Stomach smooth muscle (tissue), 2 donors: ENCODE measurements around the gene ZDHHC13.

Source experiments
- H3K27ac ChIP-seq: one replicate; pipeline ENCODE4 v1.7.0; 2013; ENCODE audit warnings: mild to moderate bottlenecking, low read length, inconsistent platforms
- H3K27me3 ChIP-seq, 2 donors: one replicate each; pipeline ENCODE4 v1.7.0; 2013; ENCODE audit warnings: low read length in 2 of 2; ENCODE audit not compliant: insufficient read depth in 2 of 2, control insufficient read depth in 1 of 2
- H3K36me3 ChIP-seq, 2 donors: one replicate each; pipeline ENCODE4 v1.7.0; 2013; ENCODE audit warnings: low read length in 2 of 2; ENCODE audit not compliant: control insufficient read depth in 2 of 2, insufficient read depth in 2 of 2
- H3K4me1 ChIP-seq: one replicate; pipeline ENCODE4 v1.7.0; 2013; ENCODE audit warnings: low read length; ENCODE audit not compliant: control insufficient read depth, insufficient read depth
- H3K4me3 ChIP-seq, 2 donors: one replicate each; pipeline ENCODE4 v1.7.0; 2013; ENCODE audit warnings: low read length in 2 of 2
- H3K9ac ChIP-seq, 2 donors: one replicate each; pipeline ENCODE4 v1.7.0; 2013; ENCODE audit warnings: low read length in 2 of 2, mild to moderate bottlenecking in 1 of 2
- H3K9me3 ChIP-seq, 2 donors: one replicate each; pipeline ENCODE4 v1.7.0; 2013; ENCODE audit warnings: low read length in 2 of 2; ENCODE audit not compliant: control insufficient read depth in 2 of 2
- donor health status: healthy.
- donor health status: Pancreatic carcinoma.

Gene ZDHHC13

DNA sequence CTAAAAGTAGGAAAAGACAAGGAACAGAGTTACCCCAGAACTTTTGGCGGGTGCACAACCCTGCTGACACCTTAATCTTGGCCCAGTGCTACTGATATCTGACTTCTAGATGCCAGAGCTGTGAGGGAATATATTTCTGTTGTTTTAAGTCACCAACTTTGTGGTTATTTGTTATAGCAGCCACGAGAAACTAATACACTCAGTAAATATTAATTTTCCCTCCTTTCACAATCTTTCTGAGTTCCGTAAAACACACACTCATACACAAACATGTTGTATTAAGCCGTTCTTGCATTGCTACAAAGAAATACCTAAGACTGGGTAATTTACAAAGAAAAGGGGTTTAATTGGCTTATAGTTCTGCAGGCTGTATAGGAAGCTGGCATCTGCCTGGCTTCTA, 16.1 kb upstream of the ZDHHC13 start:
- H3K9me3 ChIP-seq, result peaks cover 0 to 3% of the 10 kb centered on the region in 2 donors
- H3K36me3 ChIP-seq, result no peaks in the 10 kb centered on the region
- H3K27ac ChIP-seq, result no peak overlapping the region
- peaks cover 0 to 7% of the 10 kb centered on the region in 2 donors for H3K27me3 ChIP-seq
- no peak overlapping the region for H3K9ac ChIP-seq
- no peaks in the 10 kb centered on the region for H3K4me1 ChIP-seq
- no peak overlapping the region for H3K4me3 ChIP-seq

DNA sequence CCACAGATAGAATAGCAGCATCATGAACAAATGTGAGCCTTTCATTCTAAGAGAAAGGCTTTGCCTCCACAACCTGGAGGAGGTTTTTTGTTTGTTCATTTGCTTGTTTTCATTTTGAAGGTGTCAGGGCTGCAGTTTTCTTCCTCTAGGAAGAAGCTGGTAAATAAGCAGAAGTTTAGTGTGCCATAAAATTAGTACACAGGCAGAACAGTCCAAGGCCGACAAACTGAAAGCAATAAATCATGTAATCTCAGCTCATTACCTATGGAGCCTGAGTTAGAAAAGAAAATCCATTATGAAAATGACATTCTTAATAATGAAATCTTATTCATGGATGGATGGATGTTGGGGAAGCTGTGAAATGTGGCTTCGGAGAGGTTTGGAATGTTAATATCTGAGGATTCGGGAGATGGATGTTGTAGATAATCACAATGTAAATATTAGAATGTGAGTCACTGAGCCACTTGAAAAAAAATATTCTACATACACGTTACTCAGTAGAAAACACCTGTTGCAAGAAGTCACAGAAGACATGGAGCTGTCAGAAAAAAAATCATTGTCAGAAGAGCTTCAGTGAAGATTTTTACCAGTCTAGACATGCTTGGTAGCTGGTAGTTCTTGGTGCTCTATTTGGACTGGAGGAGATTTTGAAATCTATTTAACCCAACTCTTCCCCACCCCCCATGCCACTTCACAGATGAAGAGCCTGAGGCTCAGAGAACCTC, 15.0 kb upstream of the ZDHHC13 start:
- Histone ChIP-seq H3K9ac (no peak overlapping the region), H3K4me3 (no peak overlapping the region), H3K27me3 (peaks cover 0 to 7% of the 10 kb centered on the region in 2 donors), H3K36me3 (no peaks in the 10 kb centered on the region), H3K4me1 (no peaks in the 10 kb centered on the region), H3K27ac (no peak overlapping the region), H3K9me3 (peaks cover 0 to 3% of the 10 kb centered on the region in 2 donors)

DNA sequence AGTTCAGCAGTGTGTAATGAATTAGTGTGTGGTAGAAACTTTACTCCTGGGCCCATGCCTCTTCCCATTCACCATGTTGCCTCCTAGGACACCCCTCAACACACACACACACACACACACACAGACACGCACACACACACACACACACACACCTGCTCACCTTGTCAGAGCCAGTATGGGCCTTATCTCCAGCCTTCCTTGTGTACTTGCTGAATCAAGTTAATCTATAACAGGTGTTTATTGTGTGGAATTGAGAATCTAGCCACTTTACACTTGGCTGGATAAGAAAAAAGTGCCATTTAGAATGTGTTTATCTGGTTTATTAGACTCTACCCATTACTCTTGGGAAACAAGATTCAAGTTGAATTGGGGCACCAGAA, 14.5 kb upstream of the ZDHHC13 start:
- H3K4me3 ChIP-seq, result no peak overlapping the region
- peaks cover 0 to 5% of the 10 kb centered on the region in 2 donors for H3K27me3 ChIP-seq
- no peaks in the 10 kb centered on the region for H3K4me1 ChIP-seq
- peaks cover 0 to 3% of the 10 kb centered on the region in 2 donors for H3K9me3 ChIP-seq
- H3K9ac ChIP-seq, result no peak overlapping the region
- no peak overlapping the region for H3K27ac ChIP-seq
- H3K36me3 ChIP-seq, result no peaks in the 10 kb centered on the region

DNA sequence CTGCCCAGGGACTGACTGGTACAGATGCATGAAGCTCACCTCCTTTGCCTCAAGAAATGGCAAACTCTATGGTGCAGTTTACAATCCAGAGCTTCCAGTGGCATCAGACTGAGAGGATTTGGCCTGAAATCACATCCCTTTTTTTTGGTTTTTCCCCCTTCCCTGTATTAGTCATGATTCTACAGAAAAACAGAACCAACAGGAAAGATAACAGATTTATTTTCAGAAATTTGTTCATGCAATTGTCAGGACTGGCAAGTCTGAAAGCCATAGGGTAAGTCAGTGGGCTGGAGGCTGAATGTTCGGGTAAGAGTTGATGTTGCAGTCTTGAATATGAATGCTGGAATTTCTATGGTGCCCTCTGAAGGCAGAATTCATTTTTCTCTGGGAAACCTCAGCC, 12.0 kb upstream of the ZDHHC13 start:
- H3K27ac ChIP-seq, result no peak overlapping the region
- H3K27me3 ChIP-seq, result peaks cover 0 to 3% of the 10 kb centered on the region in 2 donors
- H3K9ac ChIP-seq, result no peak overlapping the region
- H3K4me3 ChIP-seq, result no peak overlapping the region
- H3K9me3 ChIP-seq, result peaks cover 0 to 3% of the 10 kb centered on the region in 2 donors
- H3K36me3 ChIP-seq, result no peaks in the 10 kb centered on the region
- H3K4me1 ChIP-seq, result no peaks in the 10 kb centered on the region

DNA sequence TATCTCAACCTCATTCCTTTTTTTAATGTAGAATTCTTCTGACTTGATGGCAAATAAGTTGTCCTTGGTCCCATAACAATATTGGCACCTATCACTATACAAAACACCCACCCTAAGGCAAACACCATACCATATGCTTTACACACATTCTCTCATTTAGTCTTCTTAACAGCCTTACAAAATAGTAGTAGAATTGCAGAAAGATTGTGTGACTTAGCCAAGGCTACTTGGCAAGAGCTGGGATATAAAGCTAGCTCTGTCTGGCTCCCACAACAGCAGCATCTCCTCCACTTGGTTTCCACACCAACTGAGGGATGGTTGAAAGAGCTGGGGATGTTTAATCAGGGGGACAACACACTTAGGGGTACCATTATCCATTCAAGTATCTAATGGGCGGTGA, 9.8 kb upstream of the ZDHHC13 start:
- H3K9me3 ChIP-seq, result no peaks in the 10 kb centered on the region
- no peaks in the 10 kb centered on the region for H3K36me3 ChIP-seq

DNA sequence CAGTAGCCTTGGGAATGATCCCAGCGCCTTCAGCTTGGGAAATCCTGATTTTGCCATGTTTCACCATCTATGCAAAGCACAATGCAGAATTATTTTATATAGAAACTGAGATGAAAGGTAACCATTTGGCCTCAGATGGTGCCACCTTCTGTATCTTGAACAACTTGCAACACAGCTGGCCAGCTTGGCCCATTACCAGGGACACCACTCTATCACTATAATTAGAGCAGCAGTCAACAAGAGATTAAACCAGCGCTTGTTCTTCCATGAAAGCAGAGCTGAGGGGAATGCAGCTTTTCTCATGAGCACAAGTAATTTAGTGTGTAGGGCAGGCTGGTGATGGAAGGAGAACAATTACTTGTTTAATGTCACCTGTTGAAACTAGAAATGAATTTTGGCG, 6.7 kb upstream of the ZDHHC13 start:
- H3K27ac ChIP-seq, result no peak overlapping the region
- no peaks in the 10 kb centered on the region for H3K4me1 ChIP-seq
- no peak overlapping the region for H3K4me3 ChIP-seq
- peaks cover 0 to 2% of the 10 kb centered on the region in 2 donors for H3K27me3 ChIP-seq
- no peak overlapping the region for H3K9ac ChIP-seq
- H3K9me3 ChIP-seq, result no peaks in the 10 kb centered on the region
- H3K36me3 ChIP-seq, result no peaks in the 10 kb centered on the region

More for the DNA sequence above, 9.8 kb upstream of the ZDHHC13 start:
- Histone ChIP-seq H3K4me1 (no peaks in the 10 kb centered on the region), H3K4me3 (no peak overlapping the region), H3K27me3 (peaks cover 0 to 3% of the 10 kb centered on the region in 2 donors), H3K27ac (no peak overlapping the region), H3K9ac (no peak overlapping the region)

DNA sequence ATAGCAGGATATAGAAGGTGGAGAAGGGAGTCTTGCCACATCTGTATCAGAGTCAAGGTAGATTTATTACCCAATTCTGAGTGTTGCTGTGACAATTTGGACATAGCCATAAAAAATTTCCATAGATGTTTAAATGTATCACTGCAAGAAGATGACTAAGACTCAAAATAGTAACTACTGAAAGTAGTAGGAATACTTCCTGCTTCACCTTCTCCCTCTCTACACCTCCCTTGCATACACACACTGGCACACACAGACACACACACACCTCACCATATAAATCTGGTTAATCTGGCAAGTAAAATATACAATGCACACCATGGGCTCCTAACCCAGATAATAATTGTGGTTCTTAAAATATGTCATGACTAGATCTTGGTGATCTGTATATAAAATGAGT, 5.2 kb upstream of the ZDHHC13 start:
- Histone ChIP-seq H3K27me3 (peaks cover 3 to 8% of the 10 kb centered on the region in 2 donors), H3K4me1 (no peaks in the 10 kb centered on the region), H3K27ac (no peak overlapping the region), H3K9ac (no peak overlapping the region), H3K9me3 (no peaks in the 10 kb centered on the region), H3K36me3 (no peaks in the 10 kb centered on the region), H3K4me3 (no peak overlapping the region)

DNA sequence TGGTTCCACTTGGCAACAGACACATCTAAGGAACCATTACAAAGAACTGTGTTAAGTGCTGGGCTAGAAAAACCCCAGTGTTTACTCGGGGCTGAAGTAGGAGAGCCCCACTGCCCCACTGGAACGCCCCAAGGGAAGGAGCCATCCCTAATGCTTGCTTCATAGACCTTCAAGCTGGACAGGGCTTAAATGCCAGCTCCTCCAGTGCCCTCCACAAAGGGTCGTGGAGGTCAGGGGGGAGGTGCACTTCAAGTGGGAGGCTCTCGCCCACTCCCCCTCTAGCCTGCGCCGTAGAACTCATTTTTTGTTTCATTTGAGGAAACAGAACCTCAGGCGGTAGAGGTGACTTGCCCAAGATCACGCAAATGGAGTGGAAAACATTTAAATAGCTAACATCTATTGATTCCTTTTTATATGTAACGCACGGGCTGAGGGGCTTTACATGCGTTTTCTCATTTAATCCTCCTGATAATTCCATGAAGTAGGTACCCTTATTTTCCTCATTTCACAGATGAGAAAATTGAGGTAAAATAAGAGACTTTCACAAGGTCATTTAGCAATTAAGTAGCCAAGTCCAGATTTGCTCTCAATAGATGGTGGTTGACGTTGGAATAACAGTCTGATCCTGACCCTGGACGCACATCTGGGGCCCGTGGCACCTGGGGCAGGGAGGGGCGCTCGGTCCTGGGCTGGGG, 545 bp upstream of the ZDHHC13 start:
- Histone ChIP-seq H3K4me3 (peak overlapping the region; percentile 50 to 75), H3K9ac (peak overlapping the region in 1 of 2 donors; percentile 22), H3K36me3 (no peaks in the 10 kb centered on the region), H3K27ac (no peak overlapping the region), H3K27me3 (peaks cover 8 to 15% of the 10 kb centered on the region in 2 donors), H3K4me1 (no peaks in the 10 kb centered on the region), H3K9me3 (no peaks in the 10 kb centered on the region)

DNA sequence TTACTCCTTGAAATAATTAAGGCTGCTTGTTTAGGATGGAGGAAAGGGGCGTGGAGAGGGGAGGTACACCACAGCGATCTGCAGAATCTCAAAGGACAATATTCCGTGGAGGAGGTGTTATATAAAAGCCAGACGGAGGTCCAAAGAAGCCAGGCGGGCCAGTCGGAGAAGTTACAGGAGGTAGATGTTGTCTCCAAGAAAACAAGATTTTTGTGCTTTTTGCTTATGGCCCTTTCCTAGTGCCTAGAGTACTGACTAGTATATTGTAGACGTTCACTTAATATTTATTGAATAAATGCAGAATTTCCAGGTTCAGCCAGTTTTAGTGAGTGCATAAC, 761 bp downstream of the ZDHHC13 start:
- Histone ChIP-seq H3K27me3 (peaks cover 8 to 15% of the 10 kb centered on the region in 2 donors), H3K4me1 (no peaks in the 10 kb centered on the region), H3K9me3 (no peaks in the 10 kb centered on the region), H3K36me3 (no peaks in the 10 kb centered on the region), H3K27ac (no peak overlapping the region), H3K4me3 (peak overlapping the region; percentile 50 to 75), H3K9ac (no peak overlapping the region)

DNA sequence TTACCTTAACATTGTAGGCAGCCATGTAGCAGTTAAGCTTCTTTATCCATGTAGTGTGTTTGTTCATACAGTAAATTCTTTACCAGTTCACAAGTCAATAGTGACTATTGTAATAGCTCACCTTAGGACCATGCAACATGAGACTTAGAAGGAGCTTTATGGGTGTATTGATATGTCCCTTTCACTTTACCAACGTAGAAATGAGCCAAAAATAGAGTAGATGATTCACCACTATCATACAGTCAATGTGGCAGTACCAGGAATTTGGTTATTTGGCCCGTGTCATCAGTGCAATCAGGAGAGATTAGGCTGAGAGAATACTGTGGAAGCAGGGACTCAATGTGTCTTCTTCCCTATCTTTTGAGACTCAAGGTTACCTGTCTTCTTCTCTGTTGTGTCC, 4.7 kb downstream of the ZDHHC13 start:
- H3K4me1 ChIP-seq, result no peaks in the 10 kb centered on the region
- H3K9ac ChIP-seq, result no peak overlapping the region
- no peaks in the 10 kb centered on the region for H3K9me3 ChIP-seq
- H3K27me3 ChIP-seq, result peaks cover 3 to 14% of the 10 kb centered on the region in 2 donors
- H3K36me3 ChIP-seq, result no peaks in the 10 kb centered on the region
- no peak overlapping the region for H3K4me3 ChIP-seq
- H3K27ac ChIP-seq, result no peak overlapping the region
